ENCODE results near the gene GHRHR. TPM values are rescaled to one million over a fixed set of nuclear protein-coding genes. Genes with fewer than 3 reads are reported as not detected.

GHRHR gene
- total RNA-seq, 2 donors from 2014 or later = 4.4 TPM; not detected in 1

DNA sequence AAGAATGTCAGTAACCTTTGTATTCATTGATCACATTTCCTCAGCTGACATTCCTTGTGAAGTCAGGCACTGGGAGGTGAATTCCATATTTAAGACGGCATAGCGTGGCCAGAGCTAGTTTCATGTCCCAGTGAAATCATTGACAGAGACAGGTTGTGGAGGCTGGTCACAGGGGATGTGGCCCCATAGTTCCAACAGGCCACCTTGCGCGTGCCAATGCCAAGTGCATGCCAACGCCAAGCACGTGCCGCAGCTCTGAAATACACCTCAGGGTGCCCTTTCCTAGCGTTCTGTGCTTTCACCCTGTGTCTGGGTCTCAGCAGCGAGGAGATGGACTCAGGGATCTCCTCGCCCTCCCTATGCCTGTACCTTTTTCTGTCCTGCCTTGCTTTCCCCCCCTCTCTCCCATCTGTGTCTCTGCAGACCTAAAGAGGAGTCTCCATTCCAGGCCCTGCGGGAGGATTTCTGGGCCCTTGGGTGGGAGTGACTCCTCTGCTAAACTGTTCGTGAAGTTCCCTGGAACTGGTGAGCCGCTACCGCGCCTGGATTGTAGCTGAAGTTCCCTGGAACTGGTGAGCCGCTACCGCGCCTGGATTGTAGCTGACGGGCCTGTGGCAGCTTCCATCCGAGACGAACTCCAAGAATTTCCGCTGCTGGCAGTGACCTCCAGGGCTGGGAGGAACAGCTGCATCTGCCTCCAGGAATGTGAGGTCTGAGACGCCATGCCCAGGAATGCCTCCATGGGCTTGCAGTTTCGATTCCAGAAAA, 32.4 kb upstream of the GHRHR start:
- H3K4me1 ChIP-seq (replicated peaks) = no peaks in the 10 kb centered on the region
- TF ChIP-seq, protein P1, sequence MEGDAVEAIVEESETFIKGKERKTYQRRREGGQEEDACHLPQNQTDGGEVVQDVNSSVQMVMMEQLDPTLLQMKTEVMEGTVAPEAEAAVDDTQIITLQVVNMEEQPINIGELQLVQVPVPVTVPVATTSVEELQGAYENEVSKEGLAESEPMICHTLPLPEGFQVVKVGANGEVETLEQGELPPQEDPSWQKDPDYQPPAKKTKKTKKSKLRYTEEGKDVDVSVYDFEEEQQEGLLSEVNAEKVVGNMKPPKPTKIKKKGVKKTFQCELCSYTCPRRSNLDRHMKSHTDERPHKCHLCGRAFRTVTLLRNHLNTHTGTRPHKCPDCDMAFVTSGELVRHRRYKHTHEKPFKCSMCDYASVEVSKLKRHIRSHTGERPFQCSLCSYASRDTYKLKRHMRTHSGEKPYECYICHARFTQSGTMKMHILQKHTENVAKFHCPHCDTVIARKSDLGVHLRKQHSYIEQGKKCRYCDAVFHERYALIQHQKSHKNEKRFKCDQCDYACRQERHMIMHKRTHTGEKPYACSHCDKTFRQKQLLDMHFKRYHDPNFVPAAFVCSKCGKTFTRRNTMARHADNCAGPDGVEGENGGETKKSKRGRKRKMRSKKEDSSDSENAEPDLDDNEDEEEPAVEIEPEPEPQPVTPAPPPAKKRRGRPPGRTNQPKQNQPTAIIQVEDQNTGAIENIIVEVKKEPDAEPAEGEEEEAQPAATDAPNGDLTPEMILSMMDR (IDR thresholded peaks at IDR 0.05) = no peak
- TF ChIP-seq POLR2AphosphoS5 (IDR thresholded peaks at IDR 0.05) (no peak), POLR2A (IDR thresholded peaks at IDR 0.05) (no peak)
- H3K4me3 ChIP-seq = no peak overlapping the region
- intact Hi-C loops (cut with DNase I) = no loop called here
- WGBS = 91% methylated on average over 24 of the region's 24 CpGs
- no peak for DNase-seq (ENCODE audit: low spot score)
- no peaks in the 10 kb centered on the region for H3K36me3 ChIP-seq
- no peaks in the 10 kb centered on the region for H3K27me3 ChIP-seq (replicated peaks; ENCODE audit: insufficient read depth)
- no peaks in the 10 kb centered on the region for H3K9me3 ChIP-seq
- no peak overlapping the region for H3K27ac ChIP-seq

- no peaks in the 10 kb centered on the region for H3K27me3 ChIP-seq (replicated peaks; ENCODE audit: insufficient read depth)
These were observed 31.7 kb upstream of the GHRHR start for GRCh38 chr7:30931929-30932540.

GRCh38 chr7:30932562-30932961, 31.2 kb upstream of the GHRHR start:
- H3K36me3 ChIP-seq = no peaks in the 10 kb centered on the region
- no peaks in the 10 kb centered on the region for H3K9me3 ChIP-seq
- no peak overlapping the region for H3K27ac ChIP-seq
- H3K4me3 ChIP-seq = no peak overlapping the region
- 66% methylated on average over 6 of the region's 6 CpGs for WGBS
- no peaks in the 10 kb centered on the region for H3K27me3 ChIP-seq (replicated peaks; ENCODE audit: insufficient read depth)
- no peaks in the 10 kb centered on the region for H3K4me1 ChIP-seq (replicated peaks)
- DNase-seq (ENCODE audit: low spot score) = no peak
- TF ChIP-seq POLR2AphosphoS5 (IDR thresholded peaks at IDR 0.05) = no peak
- no peak for TF ChIP-seq POLR2A (IDR thresholded peaks at IDR 0.05)
- TF ChIP-seq, protein P1 (IDR thresholded peaks at IDR 0.05) = no peak
- intact Hi-C loops (cut with DNase I) = no loop called here

More at GRCh38 chr7:30931929-30932540, 31.7 kb upstream of the GHRHR start:
- WGBS = 78% methylated on average over 9 of the region's 9 CpGs
- Histone ChIP-seq H3K4me1 (replicated peaks) (no peaks in the 10 kb centered on the region), H3K36me3 (no peaks in the 10 kb centered on the region), H3K9me3 (no peaks in the 10 kb centered on the region), H3K4me3 (no peak overlapping the region), H3K27ac (no peak overlapping the region)
- intact Hi-C loops (cut with DNase I) = no loop called here
- TF ChIP-seq, protein P1 (IDR thresholded peaks at IDR 0.05) = no peak
- no peak for TF ChIP-seq POLR2AphosphoS5 (IDR thresholded peaks at IDR 0.05)
- TF ChIP-seq POLR2A (IDR thresholded peaks at IDR 0.05) = no peak
- no peak for DNase-seq (ENCODE audit: low spot score)

- WGBS = 85% methylated on average over 26 of the region's 26 CpGs
- Histone ChIP-seq H3K36me3 (no peaks in the 10 kb centered on the region), H3K9me3 (no peaks in the 10 kb centered on the region), H3K4me3 (no peak overlapping the region), H3K27ac (no peak overlapping the region), H3K27me3 (replicated peaks; ENCODE audit: insufficient read depth) (no peaks in the 10 kb centered on the region), H3K4me1 (replicated peaks) (no peaks in the 10 kb centered on the region)
- intact Hi-C loops (cut with DNase I) = no loop called here
- TF ChIP-seq POLR2AphosphoS5 (IDR thresholded peaks at IDR 0.05) (no peak), POLR2A (IDR thresholded peaks at IDR 0.05) (no peak)
- TF ChIP-seq, protein P1 (IDR thresholded peaks at IDR 0.05) = no peak
- no peak for DNase-seq (ENCODE audit: low spot score)
These were observed 30.4 kb upstream of the GHRHR start for GRCh38 chr7:30933124-30933974.
